Fibroblast of peridontal ligament (primary cell): Measurements from ENCODE around the gene CD2.
"Not testable (repeated sequence)": the region's sequence is repeated elsewhere in the genome, so short reads cannot be mapped to it uniquely, and the experiment has no call there.

Experiments
- DNase-seq: peaks from one replicate; pipeline ENCODE4 v3.0.0-alpha.2; 2010; ENCODE audit errors: extremely low read depth

The CD2 gene

GRCh38 chr1:116732726-116733125 lies 21.5 kb upstream of the CD2 start:
- DNase-seq, result no peak

- DNase-seq, result no peak
Measured at GRCh38 chr1:116733476-116734365, 20.5 kb upstream of the CD2 start.

GRCh38 chr1:116735246-116735645 lies 19.0 kb upstream of the CD2 start:
- no peak for DNase-seq

GRCh38 chr1:116737020-116737854 lies 17.0 kb upstream of the CD2 start:
- DNase-seq, result peak; percentile 51

- DNase-seq, result no peak
Measured at GRCh38 chr1:116737855-116738321, 16.3 kb upstream of the CD2 start.

GRCh38 chr1:116738673-116739370 lies 15.4 kb upstream of the CD2 start:
- no peak for DNase-seq

- DNase-seq, result no peak
Measured at GRCh38 chr1:116739371-116740012, 14.7 kb upstream of the CD2 start.

GRCh38 chr1:116740296-116740695 lies 13.9 kb upstream of the CD2 start:
- no peak for DNase-seq

- DNase-seq, result no peak
Measured at GRCh38 chr1:116740746-116741145, 13.5 kb upstream of the CD2 start.

GRCh38 chr1:116741836-116742565 lies 12.2 kb upstream of the CD2 start:
- no peak for DNase-seq

GRCh38 chr1:116743535-116743934 lies 10.7 kb upstream of the CD2 start:
- DNase-seq, result no peak

GRCh38 chr1:116748272-116748671 lies 6.0 kb upstream of the CD2 start:
- DNase-seq, result no peak

GRCh38 chr1:116751146-116751545 lies 3.1 kb upstream of the CD2 start:
- no peak for DNase-seq

GRCh38 chr1:116751621-116752020 lies 2.6 kb upstream of the CD2 start:
- no peak for DNase-seq

- no peak for DNase-seq
Measured at GRCh38 chr1:116753312-116753711, 918 bp upstream of the CD2 start.

- no peak for DNase-seq
Measured at GRCh38 chr1:116755066-116755465, 836 bp downstream of the CD2 start.

- no peak for DNase-seq
Measured at GRCh38 chr1:116755681-116756080, 1.5 kb downstream of the CD2 start.

GRCh38 chr1:116756092-116756491 lies 1.9 kb downstream of the CD2 start:
- not testable (repeated sequence) for DNase-seq

GRCh38 chr1:116758456-116758815 lies 4.2 kb downstream of the CD2 start:
- DNase-seq, result not testable (repeated sequence)

- no peak for DNase-seq
Measured at GRCh38 chr1:116759636-116760035, 5.4 kb downstream of the CD2 start.

- no peak for DNase-seq
Measured at GRCh38 chr1:116760487-116760886, 6.3 kb downstream of the CD2 start.
